ENCODE measurements around the gene BCL2.

DNA sequence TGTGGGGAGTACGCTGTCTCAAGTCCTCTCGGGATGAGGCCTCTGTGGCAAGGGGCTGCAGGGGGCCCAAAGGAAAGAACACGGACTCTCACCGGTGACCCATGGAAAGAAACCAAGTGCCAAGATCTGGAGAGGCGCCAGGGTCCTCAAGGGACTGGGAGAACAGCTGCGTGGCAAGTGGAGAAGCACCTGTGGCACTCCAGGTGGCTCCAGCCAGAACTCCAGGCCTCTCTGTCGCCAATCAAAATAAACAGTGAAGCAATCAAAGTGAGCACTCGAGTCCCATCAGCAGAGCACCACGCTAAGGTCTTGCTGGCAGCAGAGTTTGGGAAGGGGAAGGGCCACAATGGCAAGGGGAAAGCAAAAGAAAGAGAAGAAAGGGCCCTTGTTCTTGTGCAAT, 54.7 kb downstream of the BCL2 start:
- no peak for TF ChIP-seq EZH2 (IDR thresholded peaks at IDR 0.05)
- TF ChIP-seq, protein P1, sequence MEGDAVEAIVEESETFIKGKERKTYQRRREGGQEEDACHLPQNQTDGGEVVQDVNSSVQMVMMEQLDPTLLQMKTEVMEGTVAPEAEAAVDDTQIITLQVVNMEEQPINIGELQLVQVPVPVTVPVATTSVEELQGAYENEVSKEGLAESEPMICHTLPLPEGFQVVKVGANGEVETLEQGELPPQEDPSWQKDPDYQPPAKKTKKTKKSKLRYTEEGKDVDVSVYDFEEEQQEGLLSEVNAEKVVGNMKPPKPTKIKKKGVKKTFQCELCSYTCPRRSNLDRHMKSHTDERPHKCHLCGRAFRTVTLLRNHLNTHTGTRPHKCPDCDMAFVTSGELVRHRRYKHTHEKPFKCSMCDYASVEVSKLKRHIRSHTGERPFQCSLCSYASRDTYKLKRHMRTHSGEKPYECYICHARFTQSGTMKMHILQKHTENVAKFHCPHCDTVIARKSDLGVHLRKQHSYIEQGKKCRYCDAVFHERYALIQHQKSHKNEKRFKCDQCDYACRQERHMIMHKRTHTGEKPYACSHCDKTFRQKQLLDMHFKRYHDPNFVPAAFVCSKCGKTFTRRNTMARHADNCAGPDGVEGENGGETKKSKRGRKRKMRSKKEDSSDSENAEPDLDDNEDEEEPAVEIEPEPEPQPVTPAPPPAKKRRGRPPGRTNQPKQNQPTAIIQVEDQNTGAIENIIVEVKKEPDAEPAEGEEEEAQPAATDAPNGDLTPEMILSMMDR (IDR thresholded peaks at IDR 0.05 in 2 of 3, conservative IDR thresholded peaks at IDR 0.05 in 1 of 3; ENCODE audit: borderline replicate concordance in 1 of 3, insufficient read depth in 1 of 3, low read depth in 2 of 3, low read length in 2 of 3) = no peak
- TF ChIP-seq, protein P2, sequence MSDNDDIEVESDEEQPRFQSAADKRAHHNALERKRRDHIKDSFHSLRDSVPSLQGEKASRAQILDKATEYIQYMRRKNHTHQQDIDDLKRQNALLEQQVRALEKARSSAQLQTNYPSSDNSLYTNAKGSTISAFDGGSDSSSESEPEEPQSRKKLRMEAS (IDR thresholded peaks at IDR 0.05) = no peak
- TF ChIP-seq POLR2AphosphoS5 (IDR thresholded peaks at IDR 0.05; ENCODE audit: low read depth, low read length) = no peak
- TF ChIP-seq EZH2phosphoT487 (IDR thresholded peaks at IDR 0.05; ENCODE audit: borderline replicate concordance) = no peak
- TF ChIP-seq, protein P3, sequence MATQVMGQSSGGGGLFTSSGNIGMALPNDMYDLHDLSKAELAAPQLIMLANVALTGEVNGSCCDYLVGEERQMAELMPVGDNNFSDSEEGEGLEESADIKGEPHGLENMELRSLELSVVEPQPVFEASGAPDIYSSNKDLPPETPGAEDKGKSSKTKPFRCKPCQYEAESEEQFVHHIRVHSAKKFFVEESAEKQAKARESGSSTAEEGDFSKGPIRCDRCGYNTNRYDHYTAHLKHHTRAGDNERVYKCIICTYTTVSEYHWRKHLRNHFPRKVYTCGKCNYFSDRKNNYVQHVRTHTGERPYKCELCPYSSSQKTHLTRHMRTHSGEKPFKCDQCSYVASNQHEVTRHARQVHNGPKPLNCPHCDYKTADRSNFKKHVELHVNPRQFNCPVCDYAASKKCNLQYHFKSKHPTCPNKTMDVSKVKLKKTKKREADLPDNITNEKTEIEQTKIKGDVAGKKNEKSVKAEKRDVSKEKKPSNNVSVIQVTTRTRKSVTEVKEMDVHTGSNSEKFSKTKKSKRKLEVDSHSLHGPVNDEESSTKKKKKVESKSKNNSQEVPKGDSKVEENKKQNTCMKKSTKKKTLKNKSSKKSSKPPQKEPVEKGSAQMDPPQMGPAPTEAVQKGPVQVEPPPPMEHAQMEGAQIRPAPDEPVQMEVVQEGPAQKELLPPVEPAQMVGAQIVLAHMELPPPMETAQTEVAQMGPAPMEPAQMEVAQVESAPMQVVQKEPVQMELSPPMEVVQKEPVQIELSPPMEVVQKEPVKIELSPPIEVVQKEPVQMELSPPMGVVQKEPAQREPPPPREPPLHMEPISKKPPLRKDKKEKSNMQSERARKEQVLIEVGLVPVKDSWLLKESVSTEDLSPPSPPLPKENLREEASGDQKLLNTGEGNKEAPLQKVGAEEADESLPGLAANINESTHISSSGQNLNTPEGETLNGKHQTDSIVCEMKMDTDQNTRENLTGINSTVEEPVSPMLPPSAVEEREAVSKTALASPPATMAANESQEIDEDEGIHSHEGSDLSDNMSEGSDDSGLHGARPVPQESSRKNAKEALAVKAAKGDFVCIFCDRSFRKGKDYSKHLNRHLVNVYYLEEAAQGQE (IDR thresholded peaks at IDR 0.05; ENCODE audit: low read depth) = no peak
- no peak for TF ChIP-seq RAD21 (IDR thresholded peaks at IDR 0.05; ENCODE audit: low read depth)
- no peak for TF ChIP-seq YY1 (IDR thresholded peaks at IDR 0.05; ENCODE audit: extremely low read depth, insufficient replicate concordance, low read depth, low read length)
- no peak for TF ChIP-seq POLR2A (IDR thresholded peaks at IDR 0.05; ENCODE audit: borderline replicate concordance, extremely low read depth, insufficient read depth, insufficient read length)
